MCF 10A (cell line): Measurements from ENCODE around the gene IBA57. TPM values are rescaled to one million over a fixed set of nuclear protein-coding genes. Genes with fewer than 3 reads are reported as not detected.

Experiments
- BruUV-seq: library from RNA; stranded (reverse); fragments of 400-500 nt; replicated peaks from 2 replicates; lab custom pipeline; 2021; lab: Mats Ljungman, UMichigan
- CTCF ChIA-PET: fragments of 300-600 bp; sonication (Branson Sonifier 250); formaldehyde crosslinking; extraction: SDS; loops from one replicate; lab custom pipeline; 2021; ENCODE audit warnings: antibody characterized with exemption, inconsistent platforms; lab: Yijun Ruan, JAX
- POLR2A ChIA-PET: fragments of 300-600, 350-650 bp; sonication (Branson Sonifier 250); formaldehyde crosslinking; extraction: SDS; loops from one replicate; lab custom pipeline; 2020; ENCODE audit warnings: antibody characterized with exemption, inconsistent platforms; lab: Yijun Ruan, JAX
- DNase-seq: peaks from one replicate; pipeline ENCODE4 v3.0.0-alpha.2; 2018; ENCODE audit not compliant: unreplicated experiment
- H3K27ac Mint-ChIP-seq: one replicate; pipeline ENCODE4 v1.8.0; 2022; ENCODE audit warnings: mild to moderate bottlenecking, low read depth, mixed read lengths; ENCODE audit not compliant: unreplicated experiment
- H3K27me3 Mint-ChIP-seq: one replicate; pipeline ENCODE4 v1.8.0; 2022; ENCODE audit warnings: mixed read lengths; ENCODE audit not compliant: insufficient read depth, unreplicated experiment
- H3K36me3 Mint-ChIP-seq: one replicate; pipeline ENCODE4 v1.8.0; 2022; ENCODE audit warnings: mild to moderate bottlenecking, moderate library complexity, mixed read lengths; ENCODE audit not compliant: insufficient read depth, unreplicated experiment
- H3K4me1 Mint-ChIP-seq: one replicate; pipeline ENCODE4 v1.8.0; 2022; ENCODE audit warnings: mixed read lengths; ENCODE audit not compliant: insufficient read depth, unreplicated experiment
- H3K4me3 Mint-ChIP-seq: one replicate; pipeline ENCODE4 v1.8.0; 2022; ENCODE audit warnings: mild to moderate bottlenecking, moderate library complexity, mixed read lengths; ENCODE audit not compliant: unreplicated experiment
- H3K9me3 Mint-ChIP-seq: one replicate; pipeline ENCODE4 v1.8.0; 2022; ENCODE audit warnings: mixed read lengths; ENCODE audit not compliant: unreplicated experiment
- CTCF ChIP-seq: fragments of 200-600 bp; IDR thresholded peaks from one replicate; pipeline ENCODE4 v1.8.0; 2022; ENCODE audit warnings: antibody characterized with exemption, mild to moderate bottlenecking; ENCODE audit not compliant: unreplicated experiment
- intact Hi-C: fragments of 100-400 bp; cut with micrococcal nuclease; formaldehyde crosslinking; loops from 2 replicates; pipeline ENCODE4 v1.14.1; 2022
- total RNA-seq: library from RNA; stranded (reverse); gene quantifications from 2 replicates; pipeline ENCODE4 v1.2.3, GENCODE V29; 2022

The IBA57 gene
- total RNA-seq, 1 experiment from 2014 or later: 16.5 TPM

GRCh38 chr1:228156515-228156881 is 9.1 kb upstream of the IBA57 start:
- intact Hi-C loops: no loop called here
- no peaks in the 10 kb centered on the region for H3K9me3 Mint-ChIP-seq
- BruUV-seq: no TSS peak
- CTCF ChIA-PET: interaction anchor here (0.5 to 1.6 kb wide), 6 partner anchors 10 to 244 kb away, joined by 3 to 9 read pairs (median 3); partner anchors contain the start of gene IBA57
- POLR2A ChIA-PET: interaction anchor here (0.7 to 1.6 kb wide), 3 partner anchors 9 to 16 kb away, joined by 3 to 7 read pairs (median 4); partner anchors contain the start of genes GUK1 and IBA57
- no peaks in the 10 kb centered on the region for H3K27me3 Mint-ChIP-seq
- peaks cover 22% of the 10 kb centered on the region for H3K4me1 Mint-ChIP-seq
- H3K4me3 Mint-ChIP-seq: no peak overlapping the region
- no peak for DNase-seq
- H3K27ac Mint-ChIP-seq: no peak overlapping the region
- no peaks in the 10 kb centered on the region for H3K36me3 Mint-ChIP-seq
- TF ChIP-seq CTCF: no peak

- no peak for DNase-seq
- Mint-ChIP-seq H3K9me3 (no peaks in the 10 kb centered on the region), H3K27me3 (no peaks in the 10 kb centered on the region), H3K27ac (no peak overlapping the region), H3K36me3 (no peaks in the 10 kb centered on the region), H3K4me1 (peaks cover 26% of the 10 kb centered on the region), H3K4me3 (no peak overlapping the region)
- no TSS peak for BruUV-seq
- intact Hi-C loops: no loop called here
- no peak for TF ChIP-seq CTCF
- CTCF ChIA-PET: interaction anchor here (0.6 to 1.6 kb wide), 6 partner anchors 9 to 344 kb away, joined by 3 to 9 read pairs (median 3); partner anchors contain the start of gene IBA57
- POLR2A ChIA-PET: interaction anchor here (0.7 to 1.6 kb wide), 3 partner anchors 8 to 17 kb away, joined by 3 to 7 read pairs (median 4); partner anchors contain the start of genes GUK1 and IBA57
Measured at GRCh38 chr1:228156941-228157728, 8.5 kb upstream of the IBA57 start.

- Mint-ChIP-seq H3K36me3 (peaks cover under 1% of the 10 kb centered on the region), H3K9me3 (no peaks in the 10 kb centered on the region), H3K27me3 (no peaks in the 10 kb centered on the region), H3K27ac (no peak overlapping the region), H3K4me1 (peaks cover 30% of the 10 kb centered on the region), H3K4me3 (no peak overlapping the region)
- DNase-seq: no peak
- BruUV-seq: no TSS peak
- ChIA-PET POLR2A (interaction anchor here (1.2 to 1.6 kb wide), 2 partner anchors 15 to 18 kb away, joined by 4 to 7 read pairs; partner anchors contain the start of gene GUK1), CTCF (interaction anchor here (1.1 kb wide), 2 partner anchors 9 to 343 kb away, joined by 3 to 4 read pairs; no protein-coding TSS in a partner anchor)
- intact Hi-C loops: no loop called here
- no peak for TF ChIP-seq CTCF
Measured at GRCh38 chr1:228157729-228158126, 7.9 kb upstream of the IBA57 start.
